ENCODE results near the gene LDB3.

The LDB3 gene

DNA sequence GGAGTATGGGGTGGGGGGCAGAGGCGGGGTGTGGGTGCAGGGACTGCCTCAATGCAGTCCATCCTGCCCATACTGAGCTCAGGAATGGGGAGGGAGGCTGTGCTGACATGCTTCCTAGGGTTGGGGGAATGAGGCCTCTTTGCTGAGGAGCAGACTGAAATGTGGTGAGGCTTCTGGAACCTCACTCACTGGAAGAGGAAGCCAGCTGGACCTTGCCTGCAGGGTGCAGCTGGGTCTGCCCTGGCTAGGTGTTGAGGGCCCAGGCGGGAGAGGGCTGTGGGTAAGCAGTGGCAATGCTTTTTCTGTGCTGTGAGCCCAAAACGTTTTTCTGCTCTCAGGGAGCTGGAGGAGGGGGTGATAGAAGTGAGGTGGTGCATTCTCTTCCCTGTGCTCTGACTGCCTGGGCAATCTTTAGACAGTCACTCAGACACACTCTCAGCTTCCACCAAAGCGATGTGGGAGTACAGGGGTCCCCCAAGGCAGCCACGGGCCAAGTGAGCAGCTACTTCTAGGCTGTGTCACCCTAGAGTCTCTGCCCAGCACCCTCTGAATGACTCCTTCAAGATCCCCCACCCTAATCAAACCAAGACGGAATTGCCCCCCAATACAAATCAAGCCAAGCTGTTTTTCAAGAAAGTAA lies 47.0 kb downstream of the LDB3 start:
- Histone ChIP-seq H4K20me1 (ENCODE audit: insufficient read depth, low read length) (no peaks in the 10 kb centered on the region), H3K9me2 (replicated peaks; ENCODE audit: insufficient read depth, low read length) (no peaks in the 10 kb centered on the region), H3K27me3 (replicated peaks; ENCODE audit: insufficient read depth, low read length) (no peaks in the 10 kb centered on the region), H3K79me2 (ENCODE audit: low read length) (no peaks in the 10 kb centered on the region), H3K4me3 (ENCODE audit: low read length) (no peak overlapping the region), H3K4me2 (ENCODE audit: low read depth, low read length) (no peak overlapping the region), H3K9ac (ENCODE audit: low read length) (no peak overlapping the region), H3K36me3 (replicated peaks; ENCODE audit: insufficient read depth, low read length) (no peaks in the 10 kb centered on the region), H3K4me1 (ENCODE audit: low read length) (peaks cover 9% of the 10 kb centered on the region; the same call in 1 of the 2 replicates), H3K27ac (ENCODE audit: low read length) (no peak overlapping the region), H3F3A (ENCODE audit: insufficient read depth, low read length) (peaks cover 4% of the 10 kb centered on the region; the same call in 1 of the 2 replicates), H3K9me3 (replicated peaks; ENCODE audit: insufficient read depth, low read length) (no peaks in the 10 kb centered on the region), H2AFZ (ENCODE audit: low read length) (no peak overlapping the region)
- TF ChIP-seq EZH2 (optimal IDR thresholded peaks at IDR 0.05; ENCODE audit: low read depth, low read length): no peak
- no peak for TF ChIP-seq EZH2phosphoT487 (IDR thresholded peaks at IDR 0.05; ENCODE audit: low read length)
- TF ChIP-seq, protein P1, sequence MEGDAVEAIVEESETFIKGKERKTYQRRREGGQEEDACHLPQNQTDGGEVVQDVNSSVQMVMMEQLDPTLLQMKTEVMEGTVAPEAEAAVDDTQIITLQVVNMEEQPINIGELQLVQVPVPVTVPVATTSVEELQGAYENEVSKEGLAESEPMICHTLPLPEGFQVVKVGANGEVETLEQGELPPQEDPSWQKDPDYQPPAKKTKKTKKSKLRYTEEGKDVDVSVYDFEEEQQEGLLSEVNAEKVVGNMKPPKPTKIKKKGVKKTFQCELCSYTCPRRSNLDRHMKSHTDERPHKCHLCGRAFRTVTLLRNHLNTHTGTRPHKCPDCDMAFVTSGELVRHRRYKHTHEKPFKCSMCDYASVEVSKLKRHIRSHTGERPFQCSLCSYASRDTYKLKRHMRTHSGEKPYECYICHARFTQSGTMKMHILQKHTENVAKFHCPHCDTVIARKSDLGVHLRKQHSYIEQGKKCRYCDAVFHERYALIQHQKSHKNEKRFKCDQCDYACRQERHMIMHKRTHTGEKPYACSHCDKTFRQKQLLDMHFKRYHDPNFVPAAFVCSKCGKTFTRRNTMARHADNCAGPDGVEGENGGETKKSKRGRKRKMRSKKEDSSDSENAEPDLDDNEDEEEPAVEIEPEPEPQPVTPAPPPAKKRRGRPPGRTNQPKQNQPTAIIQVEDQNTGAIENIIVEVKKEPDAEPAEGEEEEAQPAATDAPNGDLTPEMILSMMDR (IDR thresholded peaks at IDR 0.05; ENCODE audit: low read length): no peak
- DNase-seq: no peak

DNA sequence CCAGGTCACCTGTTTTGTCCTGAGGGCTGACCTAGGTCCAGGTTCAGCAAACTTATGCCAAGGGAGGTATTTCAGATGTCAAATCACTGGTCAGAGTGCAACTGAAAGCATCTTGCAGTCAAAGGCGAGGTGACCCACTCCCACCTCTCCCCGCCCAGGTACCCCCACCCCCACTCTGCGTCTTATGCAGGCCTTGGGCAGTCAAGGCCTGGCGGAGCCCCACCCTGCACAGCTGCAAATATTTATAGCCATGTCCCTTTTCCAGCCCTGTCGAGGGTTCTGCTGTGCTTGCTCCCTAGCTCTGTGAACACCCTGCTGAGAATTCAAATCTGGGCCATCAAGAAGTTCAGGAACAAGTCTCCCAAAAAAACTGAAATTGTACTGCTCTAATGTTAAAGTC lies 47.5 kb downstream of the LDB3 start:
- Histone ChIP-seq H3K4me3 (ENCODE audit: low read length) (no peak overlapping the region), H3K79me2 (ENCODE audit: low read length) (no peaks in the 10 kb centered on the region), H3K27ac (ENCODE audit: low read length) (no peak overlapping the region), H3K4me1 (ENCODE audit: low read length) (peaks cover 7% of the 10 kb centered on the region; the same call in 1 of the 2 replicates), H4K20me1 (ENCODE audit: insufficient read depth, low read length) (no peaks in the 10 kb centered on the region), H3F3A (ENCODE audit: insufficient read depth, low read length) (peaks cover 4% of the 10 kb centered on the region; the same call in 1 of the 2 replicates), H2AFZ (ENCODE audit: low read length) (no peak overlapping the region), H3K36me3 (replicated peaks; ENCODE audit: insufficient read depth, low read length) (no peaks in the 10 kb centered on the region), H3K9ac (ENCODE audit: low read length) (no peak overlapping the region), H3K27me3 (replicated peaks; ENCODE audit: insufficient read depth, low read length) (no peaks in the 10 kb centered on the region), H3K9me3 (replicated peaks; ENCODE audit: insufficient read depth, low read length) (no peaks in the 10 kb centered on the region), H3K4me2 (ENCODE audit: low read depth, low read length) (no peak overlapping the region), H3K9me2 (replicated peaks; ENCODE audit: insufficient read depth, low read length) (no peaks in the 10 kb centered on the region)
- DNase-seq: no peak
- TF ChIP-seq, protein P1 (IDR thresholded peaks at IDR 0.05; ENCODE audit: low read length): no peak
- TF ChIP-seq EZH2 (optimal IDR thresholded peaks at IDR 0.05; ENCODE audit: low read depth, low read length): no peak
- TF ChIP-seq EZH2phosphoT487 (IDR thresholded peaks at IDR 0.05; ENCODE audit: low read length): no peak

DNA sequence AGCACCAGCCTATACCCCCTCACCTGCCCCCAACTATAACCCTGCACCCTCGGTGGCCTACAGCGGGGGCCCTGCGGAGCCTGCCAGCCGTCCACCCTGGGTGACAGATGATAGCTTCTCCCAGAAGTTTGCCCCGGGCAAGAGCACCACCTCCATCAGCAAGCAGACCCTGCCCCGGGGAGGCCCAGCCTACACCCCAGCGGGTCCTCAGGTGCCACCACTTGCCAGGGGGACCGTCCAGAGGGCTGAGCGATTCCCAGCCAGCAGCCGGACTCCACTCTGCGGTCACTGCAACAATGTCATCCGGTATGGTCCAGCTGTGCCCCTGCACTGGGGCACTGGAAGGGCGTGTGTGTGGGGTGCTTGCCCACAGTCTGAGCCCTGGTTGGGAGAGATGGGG lies 48.2 kb downstream of the LDB3 start:
- Histone ChIP-seq H3F3A (ENCODE audit: insufficient read depth, low read length) (peaks cover 4% of the 10 kb centered on the region; the same call in 1 of the 2 replicates), H3K4me3 (ENCODE audit: low read length) (no peak overlapping the region), H3K4me1 (ENCODE audit: low read length) (0 out of 2 replicates have a peak, but pooled peaks cover 6% of the 10 kb centered on the region), H3K36me3 (replicated peaks; ENCODE audit: insufficient read depth, low read length) (no peaks in the 10 kb centered on the region), H3K4me2 (ENCODE audit: low read depth, low read length) (no peak overlapping the region), H3K9me2 (replicated peaks; ENCODE audit: insufficient read depth, low read length) (no peaks in the 10 kb centered on the region), H3K27me3 (replicated peaks; ENCODE audit: insufficient read depth, low read length) (no peaks in the 10 kb centered on the region), H3K79me2 (ENCODE audit: low read length) (no peaks in the 10 kb centered on the region), H2AFZ (ENCODE audit: low read length) (no peak overlapping the region), H3K9ac (ENCODE audit: low read length) (no peak overlapping the region), H3K9me3 (replicated peaks; ENCODE audit: insufficient read depth, low read length) (no peaks in the 10 kb centered on the region), H4K20me1 (ENCODE audit: insufficient read depth, low read length) (no peaks in the 10 kb centered on the region), H3K27ac (ENCODE audit: low read length) (no peak overlapping the region)
- TF ChIP-seq, protein P1 (IDR thresholded peaks at IDR 0.05; ENCODE audit: low read length): no peak
- no peak for TF ChIP-seq EZH2phosphoT487 (IDR thresholded peaks at IDR 0.05; ENCODE audit: low read length)
- no peak for TF ChIP-seq EZH2 (optimal IDR thresholded peaks at IDR 0.05; ENCODE audit: low read depth, low read length)
- DNase-seq: no peak
